NCI-H524 treated with DMSO at 0.1 percent for 48 hours (cell line): Measurements from ENCODE around the gene SREBF2.
"Not testable (repeated sequence)": the region's sequence is repeated elsewhere in the genome, so short reads cannot be mapped to it uniquely, and the experiment has no call there.

ENCODE experiments used
- DNase-seq: peaks from one replicate; lab custom pipeline; 2025; lab: John Stamatoyannopoulos, UW

Gene SREBF2

GRCh38 chr22:41821471-41822316 is 11.2 kb upstream of the SREBF2 start:
- DNase-seq = no peak

GRCh38 chr22:41822317-41823057 is 10.4 kb upstream of the SREBF2 start:
- DNase-seq = peak; percentile 23

- no peak for DNase-seq
These were observed 9.1 kb upstream of the SREBF2 start for GRCh38 chr22:41823797-41824196.

- no peak for DNase-seq
These were observed 7.5 kb upstream of the SREBF2 start for GRCh38 chr22:41825376-41825775.

- no peak for DNase-seq
These were observed 6.9 kb upstream of the SREBF2 start for GRCh38 chr22:41826021-41826420.

GRCh38 chr22:41826430-41827383 is 6.2 kb upstream of the SREBF2 start:
- DNase-seq = no peak

GRCh38 chr22:41827671-41828070 is 5.2 kb upstream of the SREBF2 start:
- no peak for DNase-seq

- DNase-seq = no peak
These were observed 4.4 kb upstream of the SREBF2 start for GRCh38 chr22:41828516-41828915.

GRCh38 chr22:41830174-41830573 is 2.7 kb upstream of the SREBF2 start:
- DNase-seq = no peak

- no peak for DNase-seq
These were observed 1.5 kb upstream of the SREBF2 start for GRCh38 chr22:41831383-41831782.

- no peak for DNase-seq
These were observed 915 bp upstream of the SREBF2 start for GRCh38 chr22:41831828-41832552.

GRCh38 chr22:41833369-41834004 is 582 bp downstream of the SREBF2 start:
- DNase-seq = no peak

GRCh38 chr22:41834005-41834944 is 1.4 kb downstream of the SREBF2 start:
- DNase-seq = no peak

GRCh38 chr22:41835462-41835861 is 2.6 kb downstream of the SREBF2 start:
- DNase-seq = not testable (repeated sequence)

GRCh38 chr22:41836551-41836950 is 3.6 kb downstream of the SREBF2 start:
- no peak for DNase-seq

GRCh38 chr22:41838842-41839618 is 6.1 kb downstream of the SREBF2 start:
- DNase-seq = no peak

- DNase-seq = no peak
These were observed 7.3 kb downstream of the SREBF2 start for GRCh38 chr22:41840216-41840615.

GRCh38 chr22:41841085-41841712 is 8.3 kb downstream of the SREBF2 start:
- no peak for DNase-seq
